Measurements from ENCODE around the gene FAM200B.

The FAM200B gene

DNA sequence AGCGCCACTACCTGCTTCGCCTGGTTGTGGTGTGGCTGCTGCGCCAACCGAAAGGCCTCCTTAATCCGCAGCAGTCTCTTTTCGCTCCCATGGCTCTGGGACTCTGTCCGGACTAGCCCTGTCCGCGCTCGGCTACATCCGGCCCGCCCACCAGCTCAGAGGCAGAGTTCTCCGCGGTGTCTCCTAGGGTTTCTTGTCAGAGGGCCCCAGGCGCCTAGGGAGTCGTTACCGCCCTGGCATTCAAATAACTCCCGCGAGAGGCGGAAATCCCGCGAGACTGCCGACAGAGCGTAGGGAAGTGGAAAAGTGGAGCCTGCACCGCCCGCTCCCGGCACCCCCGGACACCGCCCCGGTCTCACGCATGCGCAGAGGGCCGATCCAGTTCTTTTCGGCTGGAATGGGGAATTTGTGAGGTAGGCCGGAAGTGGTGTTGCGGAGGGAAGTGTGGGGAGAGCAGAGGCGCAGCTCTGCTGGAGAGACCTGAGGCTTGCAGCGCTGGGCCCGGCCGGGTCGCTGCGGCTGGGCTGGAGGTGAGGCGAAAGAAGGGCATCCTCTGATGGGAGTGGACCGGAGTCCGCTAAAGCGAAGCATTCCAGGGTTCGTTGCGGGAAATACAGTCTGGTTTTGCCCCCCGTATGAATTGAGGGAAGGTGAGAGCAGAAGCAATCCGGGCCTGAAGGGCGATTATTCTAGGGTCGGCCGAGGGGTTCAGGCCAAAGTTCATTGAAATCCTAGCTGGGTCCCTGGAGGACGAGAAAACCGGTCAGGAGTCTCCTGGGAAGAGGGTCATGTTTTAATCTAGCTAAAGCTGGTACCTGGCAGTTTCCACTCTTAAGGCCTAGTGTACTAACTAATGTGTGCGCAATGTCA lies at the start of gene FAM200B:
Gene FAM200B (plus strand): TSS at position 456 of the 870 bp plus-strand sequence. CDS start 5,151 bp downstream, outside the sequence.
- peak; percentile 100 for DNase-seq

DNA sequence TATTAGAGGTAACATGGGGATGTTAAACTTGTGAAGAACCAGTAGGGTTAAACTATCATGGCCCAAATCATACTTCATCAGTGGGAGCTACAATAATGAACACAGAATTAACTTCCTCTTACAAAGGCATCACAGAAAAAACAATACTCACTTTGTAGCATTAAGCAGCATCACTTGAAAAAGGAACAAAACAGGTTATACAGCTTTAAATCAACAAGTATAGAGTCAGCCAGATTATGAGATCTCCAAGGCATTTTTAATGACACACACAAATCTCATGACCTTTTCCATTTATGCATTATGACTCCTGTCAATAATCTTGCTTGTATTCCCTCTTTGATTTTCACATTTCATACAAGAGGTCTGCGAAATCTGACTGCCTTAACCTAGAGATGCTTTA lies 44.8 kb upstream of the FAM200B start:
- no peak for DNase-seq

DNA sequence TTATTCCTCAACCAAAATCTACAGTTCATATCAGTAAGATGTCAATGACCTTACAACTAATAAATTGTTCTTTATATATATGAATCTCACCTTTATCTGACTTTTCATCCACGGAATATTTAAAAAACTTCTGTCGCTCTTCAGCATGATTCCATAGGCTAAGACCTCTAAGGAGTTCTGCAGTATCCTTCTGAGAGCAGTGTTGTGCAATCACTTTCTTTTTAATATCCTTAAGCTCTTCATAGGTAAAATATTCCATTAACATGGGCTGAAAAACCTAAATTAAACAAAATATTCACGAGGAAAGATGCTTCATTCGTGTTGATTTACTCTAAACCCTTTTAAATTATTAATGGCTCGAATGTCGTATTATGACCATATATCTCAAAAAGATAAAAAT lies 43.2 kb upstream of the FAM200B start:
- DNase-seq = no peak

DNA sequence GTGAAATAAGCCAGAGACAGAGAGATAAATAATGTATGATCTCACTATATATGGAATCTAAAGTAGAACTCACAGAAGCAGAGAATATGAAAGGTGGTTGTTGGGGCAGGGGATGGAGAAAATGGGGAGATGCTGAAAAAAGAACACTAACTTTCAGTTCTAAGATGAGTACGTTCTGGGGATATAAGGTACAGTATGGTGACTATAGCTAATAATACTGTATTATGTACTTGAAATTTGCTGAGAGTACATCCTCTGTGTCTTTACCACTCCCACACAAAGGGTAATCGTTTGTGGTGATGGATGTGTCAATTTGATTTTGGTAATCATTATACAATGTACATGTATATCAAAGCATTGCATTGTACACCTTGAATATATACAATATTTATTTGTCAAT lies 33.0 kb upstream of the FAM200B start:
- no peak for DNase-seq

DNA sequence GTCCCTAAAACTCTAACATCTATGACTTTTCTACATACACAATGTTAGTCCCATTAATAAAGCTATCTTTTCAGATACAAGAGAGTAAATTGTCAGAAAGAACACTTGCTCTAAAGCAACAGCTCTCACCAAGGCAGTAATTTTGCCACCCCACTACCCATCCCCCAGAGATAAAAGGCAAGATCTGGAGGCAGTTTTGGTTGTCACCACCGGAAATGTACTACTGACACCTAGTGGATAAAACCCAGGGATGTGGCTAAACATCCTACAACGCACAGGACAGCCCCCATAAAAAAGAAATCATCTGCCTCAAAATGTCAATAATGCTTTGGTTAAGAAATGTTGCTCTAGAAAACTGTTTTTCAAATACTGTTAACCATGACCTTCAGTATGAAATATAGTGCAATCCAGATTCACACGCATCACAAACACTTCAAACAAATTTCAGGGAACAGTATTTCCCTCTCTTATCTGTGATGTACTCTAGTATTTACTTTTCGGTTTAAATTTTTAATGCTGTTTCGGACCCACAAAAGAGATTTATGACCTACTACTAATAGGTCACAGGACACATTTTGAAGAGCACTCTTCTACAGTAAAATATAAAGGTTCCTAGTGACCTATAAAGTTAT lies 31.6 kb upstream of the FAM200B start:
- DNase-seq = peak; percentile 69

DNA sequence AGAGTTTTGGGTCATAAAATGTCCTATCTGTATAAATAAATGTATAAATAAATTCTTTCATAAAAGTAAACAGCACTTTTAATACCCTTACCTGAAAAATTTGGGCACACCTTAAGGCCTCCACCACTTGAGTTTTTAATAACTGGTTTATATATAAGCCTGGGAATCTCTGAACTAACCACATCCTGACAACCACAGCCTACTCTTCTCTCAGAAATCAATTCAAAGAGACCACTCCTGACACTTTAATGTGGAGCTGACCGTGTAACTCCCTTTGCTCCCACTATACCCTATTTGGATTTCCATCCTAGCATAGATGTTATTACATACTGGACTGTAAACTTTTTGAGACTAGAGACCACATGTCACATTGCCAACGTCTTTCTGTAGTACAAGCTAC lies 30.0 kb upstream of the FAM200B start:
- no peak for DNase-seq

DNA sequence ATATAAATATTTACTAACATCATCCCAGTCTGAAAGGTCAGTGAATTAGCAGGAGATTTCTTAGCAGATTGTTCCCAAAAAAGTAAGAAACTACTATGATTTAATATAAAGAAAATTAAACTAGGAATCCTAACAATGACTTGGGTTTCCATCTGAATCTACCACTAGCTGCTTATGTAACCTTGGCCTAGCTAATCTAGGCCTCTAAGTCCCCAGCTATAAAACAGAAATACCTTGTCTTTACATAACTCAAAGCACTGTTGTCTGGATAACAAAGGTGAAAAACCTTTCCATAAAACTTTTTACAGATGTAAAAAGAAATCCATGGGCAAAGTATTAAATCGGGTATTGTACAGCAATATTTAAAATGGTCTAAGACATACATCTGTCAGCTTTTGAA lies 29.4 kb upstream of the FAM200B start:
- DNase-seq = no peak

DNA sequence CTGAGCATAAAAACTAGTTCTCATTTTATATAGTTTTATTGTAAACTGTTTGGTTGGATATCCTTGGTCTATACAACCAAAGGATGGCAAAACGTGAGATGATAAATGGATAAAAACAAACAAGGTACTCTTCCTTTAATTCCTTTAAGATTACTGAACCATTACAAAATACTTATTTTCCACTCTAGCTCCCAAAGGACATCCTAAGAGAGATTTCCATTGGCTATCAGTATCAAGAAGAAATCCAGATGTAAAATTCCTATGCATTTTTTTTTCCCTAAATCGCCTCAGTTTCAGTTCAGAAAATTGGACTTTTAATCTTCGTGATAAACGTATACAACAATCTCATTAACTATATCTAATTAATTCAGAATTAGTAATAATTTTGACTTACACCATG lies 28.8 kb upstream of the FAM200B start:
- no peak for DNase-seq

DNA sequence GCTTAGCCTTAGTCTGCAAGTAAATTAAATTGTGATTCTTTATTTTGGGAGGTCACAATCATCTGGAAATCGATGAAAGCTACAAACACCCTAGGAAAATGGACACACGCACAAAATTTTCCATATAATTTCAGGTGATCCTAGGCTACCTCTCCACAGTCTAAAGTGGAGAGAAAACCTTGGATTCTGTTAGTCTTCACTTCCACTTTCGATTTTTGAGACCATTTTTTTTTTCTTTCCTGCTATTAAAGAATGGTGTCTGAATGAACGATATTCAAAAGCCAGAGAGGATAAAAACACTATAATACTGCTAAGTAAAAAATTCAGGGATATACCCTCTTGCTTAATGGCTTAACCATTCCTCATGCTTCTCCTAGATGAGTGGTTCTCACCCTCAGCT lies 28.2 kb upstream of the FAM200B start:
- no peak for DNase-seq

DNA sequence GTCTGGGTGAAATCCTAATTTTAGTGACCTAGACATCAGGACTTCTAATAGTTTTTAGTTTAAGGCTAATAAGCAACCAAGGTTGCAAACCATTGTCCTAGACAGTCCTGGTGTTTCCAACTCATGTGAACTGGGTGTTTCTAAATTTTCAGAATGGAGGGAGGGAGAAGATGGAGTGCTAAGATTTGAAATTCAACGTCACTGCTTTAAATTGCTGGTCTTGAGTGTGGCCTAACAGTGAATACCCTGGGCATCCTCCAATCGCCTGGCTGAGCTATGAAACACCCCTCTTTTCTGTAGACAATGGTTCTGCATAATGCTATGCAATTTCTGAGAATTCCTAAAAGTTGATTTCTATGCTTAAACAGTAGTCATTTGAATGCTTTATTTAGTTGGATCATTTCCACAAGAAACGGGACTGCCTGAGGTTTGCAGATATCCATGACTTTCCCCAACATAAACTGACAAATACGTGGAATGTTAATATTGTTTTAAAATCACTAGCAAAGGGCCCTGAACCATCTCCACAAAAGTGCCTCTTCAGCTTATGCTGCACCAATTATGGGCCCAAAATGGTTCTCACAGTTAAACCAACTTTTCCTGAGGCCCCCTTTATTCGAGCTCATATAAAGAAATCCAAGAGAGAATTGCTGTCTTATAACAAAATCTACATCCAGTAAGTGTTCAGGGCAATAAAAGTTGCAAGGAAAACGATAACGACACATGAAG lies 27.6 kb upstream of the FAM200B start:
- no peak for DNase-seq

DNA sequence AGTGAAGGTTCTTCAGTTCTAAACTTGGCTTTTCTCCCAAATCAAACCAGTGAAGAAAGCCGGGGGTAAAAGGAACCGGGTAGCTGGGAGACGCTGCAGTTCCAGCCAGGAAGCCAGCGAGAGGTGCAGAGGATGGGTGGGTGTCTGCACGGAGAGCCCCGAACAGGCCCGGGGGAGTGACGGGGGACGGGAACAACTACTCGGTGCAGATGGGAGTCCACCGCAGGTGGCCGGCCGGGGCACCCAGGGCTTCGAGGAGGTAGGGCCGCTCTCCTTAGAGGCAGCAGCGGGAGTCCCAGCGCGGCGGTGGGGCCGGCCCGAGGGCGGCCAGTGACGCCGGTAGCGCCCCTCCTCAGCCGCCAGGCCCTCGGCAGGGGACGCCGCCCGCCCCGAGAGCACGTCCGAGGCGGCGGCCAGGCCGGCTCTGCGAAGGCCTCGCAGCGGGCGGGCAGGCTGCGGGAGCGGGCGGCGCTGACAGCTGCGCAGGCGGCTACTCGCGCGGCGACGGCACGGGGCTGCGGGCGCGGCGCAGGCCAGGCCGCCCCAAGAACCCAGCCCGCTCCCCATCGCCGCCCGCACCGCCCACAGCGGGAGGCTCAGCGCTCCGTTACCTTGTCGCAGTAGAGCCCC lies 26.9 kb upstream of the FAM200B start:
- DNase-seq = peak; percentile 80

DNA sequence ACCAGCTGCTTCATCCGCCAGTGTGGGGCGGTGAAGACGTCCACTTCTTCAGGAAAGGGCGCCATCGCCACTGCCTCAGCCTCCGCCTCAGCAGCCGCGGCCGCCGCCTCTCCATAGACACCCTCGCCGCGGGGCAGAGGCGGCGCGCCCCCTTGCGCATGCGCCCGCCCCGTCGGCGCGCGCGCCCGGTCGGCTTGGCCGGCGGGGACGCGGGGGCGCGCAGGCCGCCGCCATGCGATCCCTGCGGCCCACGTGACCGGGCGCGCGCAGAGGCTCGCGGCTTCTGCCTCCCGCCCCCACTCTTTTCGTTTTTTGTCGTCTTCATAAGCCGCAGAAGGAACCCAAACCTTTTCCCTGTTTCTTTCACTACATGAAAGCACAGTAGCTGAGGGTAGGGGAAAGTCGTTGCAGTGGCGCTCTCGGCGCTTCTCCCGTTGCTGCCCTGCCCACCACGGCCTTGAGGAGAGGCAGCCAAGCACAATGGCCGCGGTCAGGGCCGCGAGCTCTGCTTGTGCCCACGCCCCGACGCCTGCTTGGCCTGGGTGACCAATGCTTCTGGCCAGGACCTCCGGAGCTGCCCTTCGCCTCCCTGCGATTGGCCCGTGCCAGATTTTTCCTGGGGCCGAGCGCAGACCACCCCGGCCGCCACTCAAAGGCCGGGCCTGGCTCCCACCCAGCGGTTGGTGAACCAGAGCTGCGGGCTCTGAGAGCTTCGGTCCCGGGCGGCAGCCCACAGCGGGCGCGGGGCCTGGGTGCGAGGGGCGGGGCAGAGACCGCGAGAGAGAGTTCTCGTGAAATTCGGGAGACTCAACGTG lies 26.2 kb upstream of the FAM200B start, which contains the start of gene FBXL5:
Gene FBXL5 (minus strand): TSS at position 135 of the 815 bp plus-strand sequence. CDS start 70 bp downstream, at position 65.
- peak; percentile 90 for DNase-seq

DNA sequence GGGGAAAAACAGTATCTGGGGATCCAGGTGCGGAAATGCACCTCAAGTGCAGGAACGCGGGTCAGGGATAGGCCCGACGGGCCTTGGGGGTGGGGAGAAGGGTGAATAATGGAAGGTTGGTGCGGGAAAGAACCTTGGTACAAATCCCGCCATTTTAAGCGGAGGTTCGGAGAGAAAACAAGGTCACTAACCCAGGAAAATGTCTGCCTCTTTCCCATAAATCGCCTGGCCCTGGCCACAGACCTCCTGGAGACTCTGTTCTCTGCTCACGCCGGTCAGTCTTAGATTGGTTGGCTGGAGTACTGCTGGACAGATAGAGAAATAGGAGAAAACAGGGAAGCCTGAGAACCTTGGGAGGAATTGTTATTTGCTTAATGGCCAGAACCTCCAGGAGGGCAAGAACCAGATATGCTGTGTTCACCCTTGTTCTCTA lies 25.6 kb upstream of the FAM200B start:
- DNase-seq = no peak

DNA sequence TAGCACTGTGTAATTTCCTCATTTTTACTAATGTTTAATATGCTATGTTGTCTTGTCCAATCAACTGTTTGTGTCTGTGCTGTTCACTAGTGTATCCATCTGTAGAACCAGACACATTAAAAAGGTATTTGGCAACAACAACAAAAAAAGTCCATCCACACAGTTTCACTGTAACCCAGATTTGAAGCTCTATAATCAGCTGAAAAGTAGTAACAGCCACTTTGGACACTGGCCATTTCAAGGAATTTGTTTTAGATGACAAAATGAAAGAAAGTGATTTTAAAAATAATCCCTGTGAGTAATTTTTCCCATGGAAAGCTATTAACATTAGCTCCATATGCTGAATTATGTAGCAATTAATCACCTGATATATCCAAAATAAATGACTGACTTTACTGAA lies 24.3 kb upstream of the FAM200B start:
- DNase-seq = no peak

DNA sequence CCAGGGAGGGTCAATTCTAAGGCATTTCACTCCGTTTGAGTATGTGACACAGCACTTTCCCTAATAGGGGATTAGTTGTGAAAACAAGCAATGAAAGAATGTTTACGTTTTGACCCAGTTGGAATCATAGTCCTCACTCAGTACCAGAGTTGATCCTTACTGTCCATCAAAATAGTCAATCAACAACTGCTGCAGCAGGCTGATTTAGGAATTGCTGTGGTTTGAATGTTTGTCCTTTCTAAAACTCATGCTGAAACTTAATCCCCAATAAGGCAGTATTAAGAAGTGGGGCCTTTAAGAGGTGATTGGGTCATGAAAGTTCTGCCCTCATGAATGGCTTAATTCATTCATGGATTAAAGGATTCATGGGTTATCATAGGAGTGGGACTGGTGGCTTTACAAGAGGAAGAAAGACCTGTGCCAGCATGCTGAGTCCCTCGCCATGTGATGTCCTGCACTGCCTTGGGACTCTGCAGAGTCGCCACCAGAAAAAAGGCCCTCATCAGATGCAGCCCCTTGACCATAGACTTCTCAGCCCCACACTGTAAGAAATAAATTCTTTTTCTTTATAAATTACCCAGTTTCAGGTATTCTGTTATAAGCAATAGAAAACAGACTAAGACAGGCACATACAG lies 23.4 kb upstream of the FAM200B start:
- no peak for DNase-seq

DNA sequence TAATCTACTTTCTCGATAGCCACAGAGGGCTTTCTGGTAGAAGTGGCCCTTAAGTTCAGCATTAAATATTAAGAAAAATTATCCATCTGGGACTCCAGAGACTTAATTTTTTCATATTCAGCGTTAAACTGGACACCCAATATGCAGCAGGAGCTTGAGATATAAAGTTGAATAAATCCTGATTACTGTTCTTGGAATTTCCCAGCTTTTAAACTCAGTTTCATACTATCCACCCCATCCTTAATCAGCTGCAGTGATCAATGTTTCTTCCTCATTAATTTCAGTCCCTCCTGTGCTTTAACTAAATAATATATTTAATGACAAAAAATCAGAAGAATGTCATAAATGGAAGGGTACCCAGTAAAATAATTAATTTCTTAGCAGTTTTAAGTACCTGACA lies 22.8 kb upstream of the FAM200B start:
- DNase-seq = no peak

DNA sequence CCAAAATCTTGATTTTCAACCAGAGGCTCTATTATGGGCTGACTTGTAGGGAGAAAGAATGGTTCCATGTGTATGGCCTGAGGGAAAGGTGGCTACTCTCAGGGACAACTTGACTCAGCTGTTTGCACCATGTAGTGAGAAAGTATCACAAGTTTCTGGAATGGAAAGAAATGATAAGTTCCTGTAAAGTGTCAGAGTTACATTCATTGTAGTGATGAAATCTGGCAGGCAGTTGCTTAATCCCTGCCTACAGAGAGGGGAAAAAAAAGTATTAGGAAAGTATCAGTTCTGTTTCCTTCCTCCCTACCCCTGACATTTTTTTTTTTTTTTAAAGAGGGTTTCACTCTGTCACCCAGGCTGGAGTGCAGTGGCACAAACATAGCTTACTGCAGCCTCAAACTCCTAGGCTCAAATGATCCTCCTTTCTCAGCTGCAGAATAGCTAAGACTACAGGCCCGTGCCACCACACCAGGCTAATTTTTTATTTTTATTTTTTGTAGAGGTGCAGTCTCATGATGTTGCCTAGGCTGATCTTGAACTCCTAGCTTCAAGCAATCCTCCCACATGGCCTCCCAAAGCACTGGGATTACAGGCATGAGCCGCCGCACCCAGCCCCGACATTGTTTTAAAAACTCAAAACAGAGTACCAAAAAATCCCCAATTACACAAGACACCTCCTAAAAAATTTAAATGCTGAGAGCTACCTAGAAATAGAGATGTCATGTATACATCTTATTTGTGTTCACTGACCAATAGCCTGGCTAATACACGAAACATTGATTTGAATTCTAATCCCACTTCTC lies 21.7 kb upstream of the FAM200B start:
- no peak for DNase-seq

DNA sequence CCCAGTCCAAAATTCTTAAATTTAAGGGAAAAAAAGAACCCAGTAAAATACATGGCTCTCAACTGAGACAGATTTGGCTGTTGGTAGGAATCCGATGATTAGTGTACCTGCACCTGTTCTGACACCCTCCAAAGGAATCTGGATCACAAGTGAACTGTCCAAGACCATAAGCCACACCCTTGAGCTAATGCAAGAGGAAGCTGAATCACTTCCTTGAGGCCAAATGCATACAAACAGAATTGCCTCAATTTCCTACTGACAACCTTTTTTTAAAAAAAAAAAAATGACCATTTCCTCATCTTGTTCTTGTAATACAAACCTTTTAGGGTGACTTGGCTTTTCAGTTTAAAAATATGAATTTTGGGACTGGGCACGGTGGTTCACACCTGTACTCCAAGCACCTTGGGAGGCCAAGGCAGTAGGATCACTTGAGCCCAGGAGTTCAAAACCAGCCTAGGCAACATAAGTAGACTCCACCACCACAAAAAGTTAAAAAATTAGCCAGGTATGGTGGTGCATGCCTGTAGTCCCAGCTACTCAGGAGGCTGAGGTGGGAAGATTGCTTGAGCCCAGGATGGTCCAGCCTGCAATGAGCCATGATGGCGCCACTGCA lies 15.8 kb upstream of the FAM200B start:
- no peak for DNase-seq

DNA sequence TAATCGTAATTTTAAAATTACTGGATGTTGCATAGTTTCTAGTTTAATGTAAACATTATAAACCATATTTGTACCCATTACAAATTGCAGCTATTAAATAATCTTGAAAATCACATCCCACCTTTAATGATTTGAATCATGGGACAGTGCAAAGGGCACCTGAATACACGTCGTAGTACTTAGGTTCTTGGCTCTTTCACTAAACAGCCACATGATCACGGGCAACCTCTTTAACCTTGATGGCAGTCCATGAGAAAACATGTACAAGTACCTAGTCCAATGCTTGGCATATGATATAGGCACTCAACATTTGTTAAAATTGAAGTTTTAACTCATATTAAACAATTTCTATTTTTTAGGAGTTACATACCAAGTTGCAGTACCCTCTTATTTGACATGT lies 14.6 kb upstream of the FAM200B start:
- no peak for DNase-seq

Data from activated CD8-positive, alpha-beta memory T cell treated with anti-CD3 and anti-CD28 coated beads for 24 hours (primary cell).